Measurements from ENCODE around the gene KRTAP4-7.
"Not testable (repeated sequence)": the region's sequence is repeated elsewhere in the genome, so short reads cannot be mapped to it uniquely, and the experiment has no call there.

Gene KRTAP4-7

DNA sequence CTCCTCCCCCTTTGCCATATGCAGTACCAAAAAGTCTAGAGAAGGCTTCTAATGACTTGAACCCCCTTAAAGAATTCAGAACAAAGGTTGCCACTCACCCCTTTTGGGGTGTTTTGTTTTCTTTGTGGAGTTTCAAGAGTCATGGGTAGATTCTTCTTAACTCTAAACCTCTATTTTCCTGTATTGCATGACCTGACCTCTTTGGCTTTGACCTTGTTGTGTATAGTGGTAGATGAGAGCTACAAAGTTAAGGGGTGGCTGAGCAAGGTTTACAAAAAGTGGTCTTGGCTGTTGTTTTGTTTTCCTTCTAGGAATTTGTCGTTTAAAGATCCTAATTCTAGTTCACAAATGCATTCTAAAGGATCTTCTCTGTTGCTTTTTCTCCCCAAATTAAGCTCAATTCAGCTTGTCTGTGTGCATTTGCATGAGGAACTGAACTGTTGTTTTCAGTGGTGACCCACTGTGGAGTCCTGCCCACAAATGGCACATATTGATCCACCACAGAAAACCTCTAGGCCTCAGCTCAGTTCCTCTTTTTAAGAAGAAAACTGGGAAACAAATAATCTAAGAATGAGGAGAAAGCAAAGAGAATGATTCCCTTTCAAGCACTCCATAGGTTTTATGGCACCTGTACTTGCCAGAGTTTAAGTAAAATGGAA is 24.9 kb downstream of the KRTAP4-7 start:
- not testable (repeated sequence) for DNase-seq (ENCODE audit: low read depth in 2 of 2)

DNA sequence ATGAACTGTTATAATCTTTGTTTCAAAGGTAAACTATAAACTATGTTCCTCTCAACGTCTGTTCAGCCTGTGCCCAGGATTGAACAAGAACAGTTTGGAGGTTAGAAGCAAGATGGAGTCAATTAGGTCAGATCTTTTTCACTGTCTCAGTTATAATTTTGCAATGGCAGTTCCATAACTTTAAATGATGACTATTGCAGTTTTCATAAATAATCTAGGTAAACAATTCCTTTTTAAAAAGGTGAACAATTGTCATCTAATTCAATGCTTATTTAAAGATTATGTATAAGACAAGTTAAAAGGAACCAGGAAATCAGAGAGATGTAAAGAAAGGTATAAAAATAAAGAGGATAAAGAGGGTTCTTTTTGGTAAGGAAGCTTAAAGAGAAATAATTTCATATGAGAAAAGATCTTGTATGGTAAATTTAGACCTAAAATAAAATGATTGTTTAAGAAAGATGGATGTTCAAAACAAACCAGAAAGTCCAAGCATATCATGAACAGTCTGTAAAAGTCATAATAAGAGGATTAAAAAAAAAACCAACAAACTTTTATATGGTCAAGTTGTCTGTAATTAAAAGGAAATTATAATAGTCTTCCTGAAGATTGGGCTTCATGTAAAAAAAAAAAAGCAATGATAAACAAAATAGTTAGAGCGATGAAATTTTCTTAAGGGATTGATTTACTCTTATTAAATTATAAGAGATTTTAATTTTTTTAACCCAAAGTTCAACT is 27.4 kb downstream of the KRTAP4-7 start:
- no peak for DNase-seq (ENCODE audit: low read depth in 2 of 2)

DNA sequence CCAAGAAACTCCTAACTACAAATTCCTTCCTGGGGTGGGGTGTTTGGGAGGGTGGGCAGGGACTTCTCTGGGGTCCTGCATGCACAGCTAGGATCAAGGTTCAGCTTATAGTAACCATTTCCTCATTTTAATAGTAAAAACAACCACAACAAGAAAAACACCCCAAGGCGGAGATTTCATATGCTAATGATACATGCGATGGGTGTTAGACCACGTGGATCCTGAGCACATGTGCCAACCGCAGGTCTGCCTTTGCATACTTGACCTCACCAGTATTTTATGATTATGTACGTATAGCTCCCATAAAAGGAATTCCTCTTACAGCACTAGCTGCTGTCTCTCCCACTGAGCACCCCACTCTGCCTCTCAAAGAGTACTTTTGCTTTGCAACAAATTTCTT is 32.3 kb downstream of the KRTAP4-7 start:
- no peak for DNase-seq (ENCODE audit: low read depth in 2 of 2)

DNA sequence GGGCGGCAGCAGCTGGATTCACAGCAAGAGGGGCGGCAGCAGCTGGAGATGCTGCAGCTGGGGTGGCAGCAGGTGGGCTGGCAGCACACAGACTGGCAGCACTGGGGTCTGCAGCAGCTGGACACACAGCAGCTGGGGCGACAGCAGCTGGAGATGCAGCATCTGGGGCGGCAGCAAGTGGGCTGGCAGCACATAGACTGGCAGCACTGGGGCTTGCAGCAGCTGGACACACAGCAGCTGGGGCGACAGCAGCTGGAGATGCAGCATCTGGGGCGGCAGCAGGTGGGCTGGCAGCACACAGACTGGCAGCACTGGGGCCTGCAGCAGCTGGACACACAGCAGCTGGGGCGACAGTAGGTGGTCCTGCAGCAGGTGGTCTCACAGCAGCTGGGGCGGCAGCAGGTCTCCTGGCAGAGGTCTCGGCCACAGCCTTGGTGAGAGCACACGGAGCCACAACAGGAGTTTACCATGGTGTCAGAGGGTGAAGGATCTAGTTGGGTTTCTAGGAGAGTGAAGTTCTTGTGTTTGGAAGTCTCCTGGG is 34.0 kb downstream of the KRTAP4-7 start, which contains the start of gene KRTAP4-11:
Gene KRTAP4-11 (minus strand): TSS at position 528 of the 541 bp plus-strand sequence. CDS start 58 bp downstream, at position 470.
- not testable (repeated sequence) for DNase-seq (ENCODE audit: low read depth in 2 of 2)

DNA sequence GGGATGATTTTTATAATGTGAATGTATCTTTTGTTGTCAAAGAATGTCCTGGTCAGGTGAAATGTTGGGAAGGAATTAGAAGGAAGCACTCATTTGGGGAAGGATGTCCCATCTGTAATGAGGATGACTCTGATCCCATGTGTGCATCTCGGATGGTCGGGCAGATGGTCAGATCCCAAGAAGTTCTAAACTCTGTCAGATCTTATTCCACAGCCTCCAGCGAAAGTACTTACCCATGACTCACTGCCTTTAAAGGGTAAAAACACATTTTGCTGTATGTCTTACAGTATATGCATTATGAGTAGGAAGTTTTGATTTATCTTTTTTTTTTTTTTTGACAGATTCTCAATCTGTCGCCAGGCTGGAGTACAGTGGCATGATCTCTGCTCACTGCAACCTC is 34.8 kb downstream of the KRTAP4-7 start:
- DNase-seq (ENCODE audit: low read depth in 2 of 2), result no peak

DNA sequence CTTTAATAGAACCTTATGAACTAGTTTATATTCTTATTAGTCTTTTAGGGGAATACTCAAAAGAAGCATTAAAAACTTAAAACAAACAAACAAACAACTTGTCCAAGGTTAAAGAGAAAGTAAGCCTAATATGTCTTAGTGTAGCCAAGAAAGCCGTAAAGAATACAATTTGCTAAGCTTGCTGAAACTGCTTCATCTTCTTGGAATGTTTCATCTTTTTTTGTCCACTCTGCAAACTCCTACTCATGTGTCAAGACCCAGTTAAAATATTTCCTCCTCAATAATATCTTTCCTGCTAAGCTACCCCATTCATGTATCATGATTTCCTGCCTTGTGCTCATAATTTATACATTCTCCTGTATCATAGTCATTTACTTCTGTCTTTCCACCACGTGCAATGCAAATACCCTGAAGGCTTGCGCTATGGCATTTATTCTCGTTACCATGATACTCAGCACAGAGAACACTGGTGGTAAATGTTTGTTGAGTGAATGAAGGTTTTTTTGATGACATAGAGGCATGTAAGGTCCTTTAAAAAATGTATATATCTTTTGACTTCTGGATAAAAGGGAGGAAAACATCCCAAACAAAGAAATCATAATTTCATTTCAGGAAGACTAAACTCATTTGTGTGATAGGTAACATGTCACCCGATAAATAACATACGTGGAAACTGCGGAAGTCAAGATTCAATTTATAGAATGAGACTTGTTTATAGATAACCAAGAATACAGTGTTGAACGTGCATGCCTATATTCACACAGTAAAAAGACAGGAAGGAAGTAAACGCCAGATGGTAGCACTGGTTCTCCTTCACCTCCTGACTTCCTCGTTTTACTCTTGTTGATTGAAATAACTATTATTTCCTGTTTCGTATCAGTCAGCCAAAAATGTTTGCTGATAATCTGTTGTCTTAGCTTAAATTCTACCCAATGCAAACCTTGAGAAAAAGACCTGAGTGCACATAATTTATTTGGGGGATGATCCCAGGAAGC is 36.0 kb downstream of the KRTAP4-7 start:
- not testable (repeated sequence) for DNase-seq (ENCODE audit: low read depth in 2 of 2)

DNA sequence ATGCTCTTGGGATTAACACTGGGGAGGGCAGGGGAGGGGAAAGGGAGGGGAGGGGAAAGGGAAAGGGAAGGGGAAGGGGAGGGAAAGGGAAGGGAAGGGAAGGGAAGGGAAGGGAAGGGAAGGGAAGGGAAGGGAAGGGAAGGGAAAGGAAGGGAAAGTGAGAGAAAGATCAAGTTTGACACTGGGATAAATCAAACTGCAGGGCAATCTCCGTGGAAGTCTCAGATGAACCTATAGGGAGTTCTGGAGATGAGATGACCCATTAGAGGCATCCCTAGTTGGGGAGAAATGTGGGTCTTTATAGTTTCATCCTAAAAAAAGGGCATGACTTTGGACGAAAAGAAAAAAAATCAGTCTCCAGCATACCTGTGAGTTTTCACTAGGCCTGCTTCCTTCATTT is 37.8 kb downstream of the KRTAP4-7 start:
- DNase-seq (ENCODE audit: low read depth in 2 of 2), result no peak

DNA sequence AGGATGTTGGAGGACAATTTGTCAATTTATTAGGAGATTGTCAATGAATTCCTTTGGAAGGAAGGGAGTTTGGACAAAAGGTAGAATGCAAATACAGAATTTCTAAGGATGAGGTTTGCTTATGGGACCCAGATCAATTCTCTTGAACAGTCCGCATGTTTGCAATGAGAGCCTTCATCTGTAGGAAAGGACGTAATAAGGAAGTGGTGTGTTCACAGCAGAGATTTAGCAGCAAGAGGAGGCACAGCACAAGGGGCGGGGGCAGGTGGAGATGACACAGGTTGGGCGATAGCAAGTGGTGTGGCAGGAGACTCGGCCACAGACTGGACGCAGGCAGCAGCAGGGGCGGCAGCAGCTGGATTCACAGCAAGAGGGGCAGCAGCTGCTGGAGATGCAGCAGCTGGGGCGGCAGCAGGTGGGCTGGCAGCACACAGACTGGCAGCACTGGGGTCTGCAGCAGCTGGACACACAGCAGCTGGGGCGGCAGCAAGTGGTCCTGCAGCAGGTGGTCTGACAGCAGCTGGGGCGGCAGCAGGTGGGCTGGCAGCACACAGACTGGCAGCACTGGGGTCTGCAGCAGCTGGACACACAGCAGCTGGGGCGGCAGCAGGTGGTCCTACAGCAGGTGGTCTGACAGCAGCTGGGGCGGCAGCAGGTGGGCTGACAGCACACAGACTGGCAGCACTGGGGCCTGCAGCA is 39.5 kb downstream of the KRTAP4-7 start:
- DNase-seq (ENCODE audit: low read depth in 2 of 2), result not testable (repeated sequence)

DNA sequence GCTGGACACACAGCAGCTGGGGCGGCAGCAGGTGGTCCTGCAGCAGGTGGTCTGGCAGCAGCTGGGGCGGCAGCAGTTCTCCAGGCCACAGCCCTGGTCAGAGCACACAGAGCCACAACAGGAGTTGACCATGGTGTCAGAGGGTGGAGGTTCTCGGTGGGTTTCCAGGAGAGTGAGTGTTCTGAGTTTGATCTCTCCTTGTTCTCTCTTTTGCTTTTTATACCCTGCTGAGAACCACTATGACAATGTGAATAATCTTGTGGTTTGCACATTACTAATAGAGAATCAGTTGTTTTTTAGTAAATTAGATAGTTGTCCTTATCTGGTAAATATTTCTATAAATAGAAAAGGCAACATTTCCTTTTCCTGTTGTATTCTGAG is 40.0 kb downstream of the KRTAP4-7 start, which contains the start of gene KRTAP4-12:
Gene KRTAP4-12 (minus strand): TSS at position 192 of the 381 bp plus-strand sequence. CDS start 60 bp downstream, at position 132.
- DNase-seq (ENCODE audit: low read depth in 2 of 2), result not testable (repeated sequence)

DNA sequence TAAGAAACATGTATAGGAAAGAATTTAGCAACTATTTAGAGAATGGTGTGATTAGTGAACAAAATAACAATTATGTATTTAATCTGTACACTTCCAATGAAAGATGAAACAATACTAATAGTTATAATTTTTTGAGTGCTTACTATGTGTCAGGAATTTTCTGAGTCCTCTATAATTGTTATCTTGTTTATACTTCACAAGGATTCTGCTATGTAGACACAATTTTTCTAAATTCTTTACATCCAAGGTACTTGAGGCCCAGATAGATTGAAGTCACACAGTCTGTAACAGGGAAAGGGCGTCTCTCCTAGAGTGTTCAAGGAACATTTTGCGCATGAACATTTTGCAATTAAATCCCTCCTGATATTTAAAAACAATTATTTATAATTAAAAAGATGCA is 41.1 kb downstream of the KRTAP4-7 start:
- no peak for DNase-seq (ENCODE audit: low read depth in 2 of 2)

DNA sequence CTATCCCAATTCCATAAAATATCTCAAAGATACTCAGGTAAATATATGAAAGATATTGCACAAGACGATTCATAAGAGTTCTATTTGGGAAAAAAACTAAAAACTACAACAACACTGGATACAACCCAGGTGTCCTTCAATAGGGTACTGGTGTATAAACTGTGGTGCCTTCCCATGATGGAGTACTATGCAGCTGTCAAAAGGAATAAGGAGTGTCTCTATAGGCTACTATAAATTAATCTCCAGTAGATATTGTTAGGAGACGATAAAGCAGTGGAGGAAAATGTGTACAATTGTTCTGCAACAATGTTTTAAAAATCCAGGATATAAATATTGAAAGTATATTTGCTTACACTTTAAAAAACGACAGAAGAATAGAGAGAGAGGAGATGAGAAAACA is 42.5 kb downstream of the KRTAP4-7 start:
- DNase-seq (ENCODE audit: low read depth in 2 of 2), result no peak

DNA sequence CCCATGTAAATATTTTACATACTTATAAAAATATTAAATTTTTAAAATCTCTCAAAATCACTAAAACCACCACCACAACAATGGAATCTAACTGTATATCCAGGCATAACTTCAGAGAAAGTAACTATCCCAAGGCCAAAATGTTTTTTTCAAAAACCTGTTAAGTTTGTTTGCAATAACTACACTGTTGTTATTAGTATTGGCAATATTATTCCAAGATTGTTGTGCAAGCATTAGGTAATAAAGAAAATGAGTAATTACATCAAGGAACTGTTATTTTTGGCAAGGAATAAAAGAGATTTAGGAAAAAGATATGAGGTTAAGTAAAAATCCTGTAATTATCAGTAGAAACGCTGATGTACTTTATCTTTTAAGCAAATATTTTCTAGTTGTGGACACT is 43.4 kb downstream of the KRTAP4-7 start:
- DNase-seq (ENCODE audit: low read depth in 2 of 2), result no peak

DNA sequence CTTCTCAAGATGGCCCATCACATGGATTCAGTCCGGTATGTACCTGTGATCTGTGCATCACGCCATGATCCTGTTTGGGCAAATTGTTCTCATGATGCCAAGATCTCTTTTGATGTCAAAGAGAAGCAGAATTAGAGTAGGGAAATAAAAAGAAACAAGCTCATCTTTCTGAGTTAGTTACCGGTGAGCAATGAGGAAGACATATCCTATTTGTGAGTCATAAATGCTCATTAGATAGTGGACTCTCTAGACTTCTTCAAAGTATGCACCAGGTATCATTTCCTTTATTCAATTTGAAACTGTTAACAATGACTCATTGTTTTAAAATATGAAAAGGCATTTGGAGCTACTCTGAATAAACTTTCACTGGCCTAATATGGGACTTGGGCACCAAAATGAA is 48.0 kb downstream of the KRTAP4-7 start:
- no peak for DNase-seq (ENCODE audit: low read depth in 2 of 2)

DNA sequence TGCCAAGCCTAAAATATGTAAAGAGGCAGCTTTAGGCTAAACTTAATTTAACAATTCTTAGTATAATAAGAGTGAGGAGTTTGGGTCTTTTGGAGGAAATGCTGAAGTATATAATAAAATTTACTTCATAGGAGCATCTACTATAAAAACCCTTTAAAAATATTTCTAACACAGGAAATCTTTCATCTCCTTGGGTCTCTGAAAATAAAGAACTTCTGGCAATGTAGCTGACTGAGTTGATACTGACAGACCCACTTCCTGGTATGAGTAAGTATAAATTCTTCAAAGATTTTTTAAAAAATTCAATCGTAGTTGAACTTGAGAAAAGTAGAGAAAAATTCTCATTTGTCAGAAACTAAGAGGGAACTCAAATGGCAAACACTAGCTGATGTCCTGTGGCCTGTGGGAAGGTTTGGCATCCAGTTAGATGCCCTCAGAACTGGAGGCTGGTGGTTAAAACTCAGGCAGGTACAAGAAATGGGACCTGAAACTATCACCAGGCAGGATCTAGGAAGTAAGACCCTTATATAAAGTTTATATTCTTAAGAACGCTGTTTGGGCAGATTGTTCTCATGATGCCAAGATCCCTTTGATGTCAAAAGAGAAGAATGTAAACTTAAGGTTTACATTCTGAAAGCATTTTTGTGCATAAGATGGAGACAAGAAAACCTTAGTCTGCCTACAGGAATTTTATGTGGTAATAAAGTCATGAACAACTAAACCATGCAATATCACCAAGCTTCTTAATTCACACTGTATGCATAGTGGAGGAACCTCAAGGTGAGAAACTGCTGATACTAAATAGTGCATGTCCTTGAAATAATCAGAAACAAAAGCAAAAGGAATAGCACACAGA is 50.2 kb downstream of the KRTAP4-7 start:
- DNase-seq (ENCODE audit: low read depth in 2 of 2), result no peak

Measured in stimulated activated CD4-positive, alpha-beta T cell treated with anti-CD3 and anti-CD28 coated beads, Interleukin-12 subunit alpha, Interleukin-12 subunit beta, amount 100 ng/mL, for 24 hours (primary cell).